GM23248 (cell line): ENCODE measurements around the gene DCAKD. TPM values are rescaled to one million over a fixed set of nuclear protein-coding genes. Genes with fewer than 3 reads are reported as not detected.
"Not testable (repeated sequence)": the region's sequence is repeated elsewhere in the genome, so short reads cannot be mapped to it uniquely, and the experiment has no call there.

ENCODE experiments used
- DNase-seq: peaks from one replicate; pipeline ENCODE4 v3.0.0-alpha.2; 2015
- H2AFZ ChIP-seq: fragments of 200-600 bp; sonication (generic); 2 replicates; pipeline ENCODE4 v1.6.1; 2016; ENCODE audit warnings: antibody characterized with exemption
- H3F3A ChIP-seq: fragments of 200-600 bp; sonication (generic); 2 replicates; pipeline ENCODE4 v1.6.1; 2016; ENCODE audit warnings: mild to moderate bottlenecking, antibody characterized with exemption, mixed run types; ENCODE audit not compliant: insufficient read depth
- H3K27ac ChIP-seq: fragments of 200-600 bp; sonication (generic); 2 replicates; pipeline ENCODE4 v1.5.1; 2016; ENCODE audit warnings: mild to moderate bottlenecking
- H3K27me3 ChIP-seq: fragments of 200-600 bp; sonication (generic); replicated peaks from 2 replicates; pipeline ENCODE4 v1.6.1; 2016; ENCODE audit warnings: mild to moderate bottlenecking; ENCODE audit not compliant: insufficient read depth
- H3K36me3 ChIP-seq: fragments of 200-600 bp; sonication (generic); 2 replicates; pipeline ENCODE4 v1.6.1; 2016; ENCODE audit warnings: low read depth, mild to moderate bottlenecking
- H3K4me1 ChIP-seq: fragments of 200-600 bp; sonication (generic); 2 replicates; pipeline ENCODE4 v1.6.1; 2016; ENCODE audit warnings: mild to moderate bottlenecking; ENCODE audit not compliant: insufficient read depth
- H3K4me2 ChIP-seq: fragments of 200-600 bp; sonication (generic); one replicate; pipeline ENCODE4 v1.6.1; 2016; ENCODE audit warnings: mild to moderate bottlenecking; ENCODE audit not compliant: unreplicated experiment
- H3K4me3 ChIP-seq: fragments of 200-600 bp; sonication (generic); 2 replicates; pipeline ENCODE4 v1.5.1; 2016; ENCODE audit warnings: mild to moderate bottlenecking
- H3K79me2 ChIP-seq: fragments of 200-600 bp; sonication (generic); 2 replicates; pipeline ENCODE4 v1.6.1; 2016; ENCODE audit warnings: mild to moderate bottlenecking; ENCODE audit not compliant: insufficient read depth
- H3K9ac ChIP-seq: fragments of 200-600 bp; sonication (generic); 2 replicates; pipeline ENCODE4 v1.6.1; 2016; ENCODE audit warnings: mild to moderate bottlenecking
- H3K9me2 ChIP-seq: fragments of 200-600 bp; sonication (generic); 2 replicates; pipeline ENCODE4 v1.6.1; 2016; ENCODE audit warnings: mixed run types, mild to moderate bottlenecking, moderate library complexity; ENCODE audit not compliant: insufficient read depth
- H3K9me3 ChIP-seq: fragments of 200-600 bp; sonication (generic); one replicate; pipeline ENCODE4 v1.6.1; 2017; ENCODE audit warnings: low read depth
- H4K20me1 ChIP-seq: fragments of 200-600 bp; sonication (generic); 2 replicates; pipeline ENCODE4 v1.6.0; 2016; ENCODE audit not compliant: insufficient read depth
- EZH2 ChIP-seq: fragments of 200-600 bp; sonication (generic); IDR thresholded peaks from 2 replicates; pipeline ENCODE4 v1.6.1; 2018; ENCODE audit warnings: antibody characterized with exemption, mild to moderate bottlenecking; ENCODE audit not compliant: insufficient read depth, poor library complexity, severe bottlenecking
- EZH2phosphoT487 ChIP-seq: fragments of 200-600 bp; sonication (generic); IDR thresholded peaks from 2 replicates; pipeline ENCODE4 v1.6.1; 2018; ENCODE audit warnings: antibody characterized with exemption, moderate library complexity, mild to moderate bottlenecking, low read depth; ENCODE audit not compliant: insufficient read depth
- WGBS, 2 experiments: methylation state at CpG; one replicate each; pipeline ENCODE4 v1.1.6; 2015 to 2017; ENCODE audit warnings: low lambda C conversion rate in 2 of 2, low coverage in 1 of 2; ENCODE audit errors: missing lambda C conversion rate in 2 of 2; 5-methylcytosine and 5-hydroxymethylcytosine counted together
- in situ Hi-C: fragments of 300-500 bp; cut with MboI; formaldehyde crosslinking; loops from 2 replicates; pipeline ENCODE4 v1.15.0; 2020
- polyA plus RNA-seq: library from polyadenylated mRNA; unstranded; fragments of >200 nt; fragmentation: Nextera tagmentation; extraction: Ambion mirVana; gene quantifications from 2 replicates; pipeline ENCODE4 v1.2.1, GENCODE V29; 2016
- total RNA-seq: library from RNA; depleted of rRNA; stranded (reverse); fragments of >200 nt; shearing (Covaris generic); gene quantifications from 2 replicates; pipeline ENCODE4 v1.2.3, GENCODE V29; 2014

The DCAKD gene
- total and polyA plus RNA-seq, 2 experiments from 2014 or later: 24.8 to 45.8 TPM

GRCh38 chr17:45052052-45052772 lies 780 bp upstream of the DCAKD start:
- peak; percentile 53 for DNase-seq
- in situ Hi-C loops: loop anchor here (10.0 kb wide), 1 partner anchor 73 kb away; no protein-coding TSS in a partner anchor
- H3K79me2 ChIP-seq: peaks cover 43% of the 10 kb centered on the region
- H3K4me1 ChIP-seq: peaks cover 17% of the 10 kb centered on the region
- TF ChIP-seq EZH2phosphoT487 (no peak), EZH2 (no peak)
- no peaks in the 10 kb centered on the region for H3K27me3 ChIP-seq
- peak overlapping the region; percentile 69 for H3K4me3 ChIP-seq
- peak overlapping the region; percentile 49 for H3K27ac ChIP-seq
- H3K4me2 ChIP-seq: peak overlapping the region; percentile 74
- H3K36me3 ChIP-seq: no peaks in the 10 kb centered on the region
- peak overlapping the region; percentile 80 for H2AFZ ChIP-seq
- H3F3A ChIP-seq: peaks cover 32% of the 10 kb centered on the region
- no peaks in the 10 kb centered on the region for H3K9me3 ChIP-seq
- H4K20me1 ChIP-seq: no peaks in the 10 kb centered on the region
- H3K9me2 ChIP-seq: no peaks in the 10 kb centered on the region
- 26 to 30% methylated on average over 20 to 21 of the region's 36 CpGs for WGBS, 2 experiments
- H3K9ac ChIP-seq: peak overlapping the region; percentile 76

GRCh38 chr17:45051720-45052051 lies 254 bp upstream of the DCAKD start:
- 10% methylated on average over 2 of the region's 54 CpGs; no CpG with 5 or more reads in 1 of the 2 experiments for WGBS, 2 experiments
- in situ Hi-C loops: loop anchor here (10.0 kb wide), 1 partner anchor 73 kb away; no protein-coding TSS in a partner anchor
- DNase-seq, H3K9me2 ChIP-seq, H3K27me3 ChIP-seq, H3K27ac ChIP-seq, H4K20me1 ChIP-seq, H3K36me3 ChIP-seq, H3K4me2 ChIP-seq, H3K9me3 ChIP-seq, H2AFZ ChIP-seq: not testable (repeated sequence)
- H3K4me3 ChIP-seq: peak overlapping the region; percentile 69; the same call in 1 of the 2 replicates
- peaks cover 37% of the 10 kb centered on the region for H3F3A ChIP-seq
- peaks cover 23% of the 10 kb centered on the region for H3K4me1 ChIP-seq
- H3K79me2 ChIP-seq: peaks cover 48% of the 10 kb centered on the region
- peak overlapping the region; percentile 76 for H3K9ac ChIP-seq

DNA sequence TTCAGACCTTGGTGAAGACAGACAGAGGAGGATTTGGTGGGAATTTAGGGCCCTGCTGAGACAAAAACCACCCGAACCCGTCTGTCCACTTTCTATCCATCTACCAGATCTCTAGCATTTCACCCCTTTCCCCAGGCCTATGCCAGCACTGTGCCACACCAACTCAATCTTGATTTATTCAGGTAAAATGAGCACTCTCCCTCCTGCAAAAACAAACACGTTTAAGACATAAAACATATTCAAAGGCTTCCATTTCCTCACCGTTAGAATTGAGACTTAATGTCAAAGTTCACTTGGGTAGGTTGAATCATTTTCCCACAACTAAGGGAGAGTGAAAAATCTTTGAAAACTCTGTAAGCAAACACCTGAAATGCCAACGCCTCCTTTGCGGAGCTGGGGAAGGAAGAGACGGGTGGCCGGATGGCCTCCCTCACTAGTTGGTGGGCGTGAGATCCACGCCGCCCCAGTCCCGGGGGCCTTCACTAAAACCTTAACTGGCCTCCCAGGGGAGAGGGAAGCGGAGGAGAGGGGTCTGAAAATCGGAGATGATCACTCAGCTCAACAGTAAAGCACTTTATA lies 862 bp downstream of the DCAKD start:
- Histone ChIP-seq H3K9me3 (no peaks in the 10 kb centered on the region), H4K20me1 (no peaks in the 10 kb centered on the region), H3K27me3 (no peaks in the 10 kb centered on the region), H3K4me1 (peaks cover 26% of the 10 kb centered on the region), H3K79me2 (peaks cover 53% of the 10 kb centered on the region), H3K27ac (peak overlapping the region; percentile 90), H3K36me3 (no peaks in the 10 kb centered on the region), H3F3A (peaks cover 39% of the 10 kb centered on the region), H3K9ac (peak overlapping the region; percentile 90), H3K4me2 (peak overlapping the region; percentile 89), H3K4me3 (peak overlapping the region; percentile 76), H3K9me2 (no peaks in the 10 kb centered on the region), H2AFZ (peak overlapping the region; percentile 70)
- DNase-seq: peak; percentile 58
- WGBS, 2 experiments: 3% methylated on average over 14 of the region's 14 CpGs
- in situ Hi-C loops: loop anchor here (10.0 kb wide), 1 partner anchor 74 kb away; no protein-coding TSS in a partner anchor
- no peak for TF ChIP-seq EZH2phosphoT487
- TF ChIP-seq EZH2: no peak

GRCh38 chr17:45048795-45049563 lies 2.5 kb downstream of the DCAKD start:
- Histone ChIP-seq H3F3A (peaks cover 39% of the 10 kb centered on the region), H3K4me2 (no peak overlapping the region), H4K20me1 (no peaks in the 10 kb centered on the region), H3K9me2 (no peaks in the 10 kb centered on the region), H3K79me2 (peaks cover 69% of the 10 kb centered on the region), H3K27ac (no peak overlapping the region), H2AFZ (no peak overlapping the region), H3K4me1 (peaks cover 26% of the 10 kb centered on the region), H3K9me3 (no peaks in the 10 kb centered on the region), H3K4me3 (no peak overlapping the region), H3K9ac (no peak overlapping the region), H3K36me3 (no peaks in the 10 kb centered on the region), H3K27me3 (no peaks in the 10 kb centered on the region)
- TF ChIP-seq EZH2phosphoT487 (no peak), EZH2 (no peak)
- WGBS, 2 experiments: 91 to 92% methylated on average over 8 of the region's 8 CpGs
- in situ Hi-C loops: loop anchor here (25.0 kb wide), 1 partner anchor 287 kb away; the partner anchor contains the start of gene ADAM11
- DNase-seq: peak; percentile 34
